Measurements from ENCODE around the gene OXA1L.

- no peak for TF ChIP-seq ZNF274 (IDR thresholded peaks at IDR 0.05; ENCODE audit: low read depth, low read length)
- no peak for TF ChIP-seq SUZ12 (IDR thresholded peaks at IDR 0.05; ENCODE audit: extremely low read depth, insufficient read depth, insufficient read length)
Observed at GRCh38 chr14:22769369-22769768, 2.9 kb downstream of the OXA1L start.
